GM12801 (cell line): Measurements from ENCODE around the gene RPN1.

Experiments
- TF ChIP-seq, protein P1 (sequence below): IDR thresholded peaks from one replicate; pipeline ENCODE4 v1.5.1; 2011; ENCODE audit warnings: control low read depth; ENCODE audit not compliant: insufficient read length; ENCODE audit errors: extremely low read depth

RPN1 gene

GRCh38 chr3:128610451-128611070 is 40.1 kb downstream of the RPN1 start:
- TF ChIP-seq, protein P1, sequence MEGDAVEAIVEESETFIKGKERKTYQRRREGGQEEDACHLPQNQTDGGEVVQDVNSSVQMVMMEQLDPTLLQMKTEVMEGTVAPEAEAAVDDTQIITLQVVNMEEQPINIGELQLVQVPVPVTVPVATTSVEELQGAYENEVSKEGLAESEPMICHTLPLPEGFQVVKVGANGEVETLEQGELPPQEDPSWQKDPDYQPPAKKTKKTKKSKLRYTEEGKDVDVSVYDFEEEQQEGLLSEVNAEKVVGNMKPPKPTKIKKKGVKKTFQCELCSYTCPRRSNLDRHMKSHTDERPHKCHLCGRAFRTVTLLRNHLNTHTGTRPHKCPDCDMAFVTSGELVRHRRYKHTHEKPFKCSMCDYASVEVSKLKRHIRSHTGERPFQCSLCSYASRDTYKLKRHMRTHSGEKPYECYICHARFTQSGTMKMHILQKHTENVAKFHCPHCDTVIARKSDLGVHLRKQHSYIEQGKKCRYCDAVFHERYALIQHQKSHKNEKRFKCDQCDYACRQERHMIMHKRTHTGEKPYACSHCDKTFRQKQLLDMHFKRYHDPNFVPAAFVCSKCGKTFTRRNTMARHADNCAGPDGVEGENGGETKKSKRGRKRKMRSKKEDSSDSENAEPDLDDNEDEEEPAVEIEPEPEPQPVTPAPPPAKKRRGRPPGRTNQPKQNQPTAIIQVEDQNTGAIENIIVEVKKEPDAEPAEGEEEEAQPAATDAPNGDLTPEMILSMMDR: no peak

GRCh38 chr3:128609294-128609693 is 41.3 kb downstream of the RPN1 start:
- TF ChIP-seq, protein P1: no peak

GRCh38 chr3:128607710-128608048 is 42.9 kb downstream of the RPN1 start:
- TF ChIP-seq, protein P1: no peak

DNA sequence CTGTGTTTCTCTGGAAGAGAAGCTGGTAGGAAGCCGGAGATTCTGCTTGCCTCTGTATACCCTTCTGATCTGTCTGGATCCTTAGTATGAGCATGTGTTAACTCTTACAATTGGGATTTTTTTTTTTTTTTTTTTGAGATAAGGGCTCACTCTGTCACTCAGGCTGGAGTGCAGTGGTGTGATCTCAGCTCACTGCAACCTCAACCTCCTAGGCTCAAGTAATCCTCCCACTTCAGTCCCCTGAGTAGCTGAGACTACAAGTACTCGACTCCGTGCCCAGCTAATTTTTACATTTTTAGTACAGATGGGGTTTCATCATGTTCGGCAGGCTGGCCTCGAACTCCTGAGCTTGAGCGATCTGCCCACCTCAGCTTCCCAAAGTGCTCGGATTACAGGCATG is 44.5 kb downstream of the RPN1 start:
- TF ChIP-seq, protein P1: no peak

DNA sequence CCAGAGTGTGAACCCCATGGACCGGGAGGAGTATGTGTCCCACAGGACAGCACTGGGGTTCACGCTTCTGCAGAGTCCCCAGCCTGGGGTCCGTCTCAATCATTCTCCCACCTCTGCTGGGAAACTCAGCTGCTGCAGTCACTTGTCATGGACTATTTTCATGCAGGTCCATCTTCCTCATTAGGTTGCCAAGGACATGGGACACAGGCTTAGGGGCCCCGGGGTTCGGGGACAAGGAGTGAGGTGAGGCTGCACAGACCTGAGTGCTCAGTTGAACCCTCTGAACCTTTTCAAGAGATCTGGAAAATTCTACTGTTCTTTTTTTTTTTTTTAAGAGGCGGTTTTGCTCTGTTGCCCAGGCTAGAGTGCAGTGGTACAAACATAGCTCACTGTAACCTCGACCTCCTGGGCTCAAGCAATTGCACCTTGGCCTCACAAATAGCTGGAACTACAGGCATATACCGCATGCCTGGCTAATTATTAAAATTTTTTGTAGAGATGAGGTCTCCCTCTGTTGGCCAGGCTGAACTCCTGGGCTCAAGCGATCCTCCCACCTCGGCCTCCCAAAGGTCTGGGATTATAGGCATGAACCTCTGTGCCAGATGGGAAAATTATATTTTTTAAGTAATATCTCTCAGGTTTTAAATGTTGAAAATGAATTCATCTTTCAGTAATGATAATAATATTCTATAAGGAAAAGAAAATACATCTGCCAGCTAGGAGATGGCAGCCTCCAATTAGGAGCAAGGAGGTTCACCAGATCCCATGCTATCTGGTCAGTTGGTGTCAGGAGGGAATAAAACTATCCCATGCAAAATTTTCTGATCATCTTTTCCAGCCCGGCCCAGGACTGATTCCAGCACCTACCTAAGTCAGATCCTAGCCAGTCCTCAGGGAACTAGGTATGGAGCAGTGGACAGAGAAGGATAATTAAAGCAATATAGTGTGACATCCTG is 45.2 kb downstream of the RPN1 start:
- TF ChIP-seq, protein P1: no peak

DNA sequence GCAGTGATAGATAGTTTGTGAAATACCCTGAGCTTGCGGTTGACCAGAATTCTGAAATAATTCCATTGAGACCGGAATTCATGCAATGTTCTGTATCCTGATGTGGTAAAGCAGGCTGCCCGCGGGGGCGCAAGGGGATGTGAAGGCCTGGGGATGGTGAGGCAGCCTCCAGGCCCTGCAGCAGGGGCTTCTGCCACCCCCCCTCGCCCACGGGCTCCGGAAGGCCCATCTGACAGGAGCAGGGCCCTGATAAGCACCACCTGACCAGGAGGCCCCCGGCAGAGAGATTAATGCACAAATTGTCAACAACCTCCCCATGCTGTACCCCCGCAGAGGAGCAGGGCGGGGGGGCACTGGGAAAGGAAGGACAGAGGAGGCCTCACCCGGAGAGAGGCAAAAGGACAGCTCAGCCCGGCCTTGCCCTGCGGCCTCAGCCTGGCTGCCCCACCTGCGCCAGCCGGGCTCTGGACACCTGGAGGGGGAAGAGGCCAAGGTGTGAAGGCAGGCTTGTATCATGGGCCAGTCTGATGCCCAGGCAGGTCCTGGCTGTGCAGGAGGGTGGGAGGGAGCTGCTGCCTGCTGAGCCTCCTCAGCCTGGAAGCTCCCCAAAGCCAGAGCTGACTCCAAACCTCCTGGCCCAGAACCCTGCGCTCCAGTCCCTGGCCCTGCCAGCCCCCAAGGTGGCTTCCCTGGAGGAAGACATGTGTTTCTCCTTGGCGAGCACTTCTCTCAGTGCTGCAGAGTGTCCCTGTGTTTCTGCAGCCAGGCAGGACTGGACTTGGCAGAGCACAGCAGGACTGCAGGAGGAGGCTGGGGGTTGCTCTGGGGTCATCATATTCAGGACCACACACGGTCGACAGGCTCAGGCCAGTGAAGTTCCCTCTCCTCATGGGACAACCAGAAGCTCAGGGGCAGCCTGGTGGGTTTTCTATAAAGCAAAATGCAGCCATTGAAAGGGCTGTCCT is 46.5 kb downstream of the RPN1 start:
- TF ChIP-seq, protein P1: no peak

- TF ChIP-seq, protein P1: no peak
Measured at GRCh38 chr3:128603313-128603712, 47.3 kb downstream of the RPN1 start.
